Stimulated activated naive CD8-positive, alpha-beta T cell treated with anti-CD3 and anti-CD28 coated beads, Interleukin-15, amount 100 ng/mL, for 72 hours (primary cell): ENCODE measurements around the gene DMRT1.
"Not testable (repeated sequence)": the region's sequence is repeated elsewhere in the genome, so short reads cannot be mapped to it uniquely, and the experiment has no call there.

Experiments used
- ATAC-seq: fragments of 150-1000 bp; cut with Tn5 transposase; 2 replicates; pipeline ENCODE4 v1.10.0; 2021; ENCODE audit warnings: mild to moderate bottlenecking, moderate library complexity
- DNase-seq, 2 donors: peaks; one replicate each; pipeline ENCODE4 v3.0.0; 2021 to 2022
- H3K27ac Mint-ChIP-seq, 2 donors: one replicate each; pipeline ENCODE4 v1.8.0; 2022; ENCODE audit warnings: mild to moderate bottlenecking in 2 of 2, mixed read lengths in 2 of 2, moderate library complexity in 2 of 2
- H3K27me3 Mint-ChIP-seq: one replicate; pipeline ENCODE4 v1.8.0; 2022; ENCODE audit warnings: mixed read lengths
- H3K4me1 Mint-ChIP-seq: one replicate; pipeline ENCODE4 v1.8.0; 2022; ENCODE audit warnings: mild to moderate bottlenecking, mixed read lengths
- H3K4me3 Mint-ChIP-seq, 2 donors: one replicate each; pipeline ENCODE4 v1.8.0; 2022; ENCODE audit warnings: mild to moderate bottlenecking in 2 of 2, mixed read lengths in 2 of 2, moderate library complexity in 1 of 2
- H3K9me3 Mint-ChIP-seq, 2 donors: one replicate each; pipeline ENCODE4 v1.8.0; 2022; ENCODE audit warnings: mixed read lengths in 2 of 2

DMRT1 gene

DNA sequence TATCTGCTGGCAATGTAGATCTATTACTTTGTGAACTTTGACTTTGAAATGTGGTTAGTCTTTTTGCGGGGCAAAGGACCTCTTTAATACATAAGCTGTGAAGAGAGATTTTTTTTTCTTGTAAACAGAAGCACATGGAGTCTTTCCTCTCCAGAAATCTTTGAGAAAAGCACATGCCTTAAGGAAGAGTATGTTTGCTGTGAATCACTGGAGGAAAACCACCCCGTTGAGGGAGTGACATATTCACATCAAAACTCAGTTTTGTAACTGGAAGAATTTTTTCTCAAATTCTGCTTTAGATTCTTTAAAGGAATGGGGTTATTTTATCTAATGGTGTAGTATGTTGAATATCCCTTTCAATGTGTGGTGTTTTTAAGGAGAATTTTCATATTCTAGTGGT is 138.5 kb downstream of the DMRT1 start:
- Mint-ChIP-seq H3K27me3 (peaks cover 95% of the 10 kb centered on the region), H3K27ac (no peak overlapping the region), H3K4me3 (no peak overlapping the region), H3K4me1 (peaks cover 28% of the 10 kb centered on the region), H3K9me3 (no peaks in the 10 kb centered on the region)
- ATAC-seq: no peak
- no peak for DNase-seq

DNA sequence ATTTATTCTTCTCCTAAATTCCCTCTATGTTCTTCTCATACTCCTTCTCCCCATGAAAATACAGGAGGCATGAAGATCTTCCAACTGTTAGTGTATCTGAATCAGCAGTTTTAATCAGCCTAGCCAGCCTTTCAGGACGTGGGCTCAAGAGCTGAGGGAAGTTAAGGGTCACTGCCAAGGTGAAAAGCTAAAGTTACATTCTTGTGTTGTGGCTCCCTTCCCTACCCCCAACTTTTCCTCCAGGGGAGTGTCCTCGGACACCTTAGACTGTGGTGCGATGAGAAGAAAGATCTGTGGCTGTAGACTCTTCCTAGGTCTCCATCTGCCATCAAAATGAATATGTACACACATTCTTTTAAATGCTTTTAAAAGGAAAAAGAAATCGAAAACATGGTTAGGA is 139.1 kb downstream of the DMRT1 start:
- Mint-ChIP-seq H3K27ac (no peak overlapping the region), H3K4me3 (no peak overlapping the region), H3K27me3 (peaks cover 90% of the 10 kb centered on the region), H3K4me1 (peaks cover 22% of the 10 kb centered on the region), H3K9me3 (no peaks in the 10 kb centered on the region)
- ATAC-seq (no peak), DNase-seq (no peak)

DNA sequence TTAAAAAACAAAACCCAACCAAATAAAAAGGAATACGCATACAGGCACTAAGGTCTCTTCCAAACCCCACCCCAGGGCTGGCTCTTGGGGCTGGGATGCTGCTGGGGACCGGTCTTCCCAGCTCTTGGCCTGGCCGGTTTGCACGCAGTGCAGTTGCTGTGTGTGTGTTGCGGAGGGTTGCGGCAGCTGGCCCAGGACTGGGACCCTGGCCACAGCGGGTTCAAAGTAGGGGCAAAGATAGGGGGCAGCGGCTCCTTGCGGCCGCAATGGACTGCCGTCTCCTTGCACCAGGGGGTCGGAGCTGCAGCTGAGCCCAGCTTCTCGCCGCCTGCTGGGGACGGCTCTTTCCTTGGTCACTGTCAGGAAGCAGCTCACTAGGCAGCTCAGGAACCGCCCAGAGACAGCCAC is 140.0 kb downstream of the DMRT1 start:
- H3K27ac Mint-ChIP-seq: no peak overlapping the region
- DNase-seq (no peak), ATAC-seq (no peak)
- H3K27me3 Mint-ChIP-seq: peaks cover 90% of the 10 kb centered on the region
- H3K4me3 Mint-ChIP-seq: no peak overlapping the region
- no peaks in the 10 kb centered on the region for H3K9me3 Mint-ChIP-seq
- peaks cover 15% of the 10 kb centered on the region for H3K4me1 Mint-ChIP-seq

- Mint-ChIP-seq H3K4me3 (no peak overlapping the region), H3K27me3 (peaks cover 90% of the 10 kb centered on the region), H3K4me1 (peaks cover 11% of the 10 kb centered on the region), H3K9me3 (no peaks in the 10 kb centered on the region), H3K27ac (no peak overlapping the region)
- ATAC-seq (peak; percentile 46), DNase-seq (no peak)
Observed at GRCh38 chr9:982394-983230, 141.1 kb downstream of the DMRT1 start.

GRCh38 chr9:994005-994404 is 152.5 kb downstream of the DMRT1 start:
- H3K9me3 Mint-ChIP-seq: no peaks in the 10 kb centered on the region
- H3K4me1 Mint-ChIP-seq: peaks cover 7% of the 10 kb centered on the region
- peak; percentile 39 for ATAC-seq
- H3K4me3 Mint-ChIP-seq: no peak overlapping the region
- peaks cover 47% of the 10 kb centered on the region for H3K27me3 Mint-ChIP-seq
- H3K27ac Mint-ChIP-seq: no peak overlapping the region
- DNase-seq: no peak

- no peaks in the 10 kb centered on the region for H3K9me3 Mint-ChIP-seq
- H3K27ac Mint-ChIP-seq: no peak overlapping the region
- peaks cover 40% of the 10 kb centered on the region for H3K27me3 Mint-ChIP-seq
- no peak overlapping the region for H3K4me3 Mint-ChIP-seq
- H3K4me1 Mint-ChIP-seq: peaks cover 7% of the 10 kb centered on the region
- DNase-seq (no peak), ATAC-seq (no peak)
Observed at GRCh38 chr9:995192-995591, 153.7 kb downstream of the DMRT1 start.

DNA sequence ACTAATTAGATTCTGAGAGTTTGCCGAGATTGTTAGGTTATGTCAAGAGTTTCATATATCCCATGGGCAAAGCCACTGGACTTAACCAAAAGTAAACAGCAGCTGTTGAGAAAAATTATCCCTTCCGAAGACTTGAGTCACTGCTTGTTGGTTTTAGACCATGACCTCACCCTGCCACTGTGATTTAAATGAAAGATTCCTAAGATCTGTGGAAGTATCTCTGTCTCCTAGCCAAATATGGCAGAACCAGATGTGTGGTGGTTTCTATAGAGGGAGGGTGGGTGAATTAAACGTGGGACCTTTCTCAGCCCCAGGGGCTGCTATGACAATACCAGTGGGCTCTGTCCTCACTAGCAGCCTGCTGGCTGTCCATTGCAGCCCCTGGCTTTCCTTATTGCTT is 154.3 kb downstream of the DMRT1 start:
- Mint-ChIP-seq H3K4me1 (peaks cover 7% of the 10 kb centered on the region), H3K27ac (no peak overlapping the region), H3K9me3 (no peaks in the 10 kb centered on the region), H3K27me3 (peaks cover 38% of the 10 kb centered on the region), H3K4me3 (no peak overlapping the region)
- ATAC-seq (peak; percentile 25), DNase-seq (no peak)

- not testable (repeated sequence) for H3K4me3 Mint-ChIP-seq, H3K27ac Mint-ChIP-seq, H3K4me1 Mint-ChIP-seq, H3K9me3 Mint-ChIP-seq, ATAC-seq
- peak in 1 of 2 donors; percentile 26 for DNase-seq
- peaks cover 17% of the 10 kb centered on the region for H3K27me3 Mint-ChIP-seq
Observed at GRCh38 chr9:998299-999110, 157.0 kb downstream of the DMRT1 start.

GRCh38 chr9:1001838-1002237 is 160.3 kb downstream of the DMRT1 start:
- no peak overlapping the region for H3K27ac Mint-ChIP-seq
- H3K27me3 Mint-ChIP-seq: peaks cover 29% of the 10 kb centered on the region
- no peak overlapping the region for H3K4me3 Mint-ChIP-seq
- peaks cover 7% of the 10 kb centered on the region for H3K4me1 Mint-ChIP-seq
- no peak for DNase-seq
- no peak for ATAC-seq
- H3K9me3 Mint-ChIP-seq: no peaks in the 10 kb centered on the region

DNA sequence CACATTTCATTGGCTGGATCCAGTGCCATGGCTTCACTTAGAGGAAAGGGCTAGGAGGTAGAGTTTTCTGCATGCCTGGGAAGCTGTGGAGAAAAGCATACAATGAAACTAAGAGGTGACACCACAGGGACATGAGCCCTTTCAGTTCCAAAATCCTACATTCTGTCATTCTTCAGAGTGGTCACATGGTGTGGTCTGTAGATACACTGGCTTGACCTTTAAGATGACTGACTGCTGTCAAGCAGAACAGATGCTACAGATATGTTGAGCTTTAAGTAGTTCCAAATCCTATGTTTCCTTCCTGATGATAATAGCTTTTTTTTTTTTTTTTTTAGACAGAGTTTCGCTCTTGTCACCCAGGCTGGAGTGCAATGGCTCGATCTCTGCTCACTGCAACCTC is 161.2 kb downstream of the DMRT1 start:
- DNase-seq: no peak
- Mint-ChIP-seq H3K4me1 (peaks cover 7% of the 10 kb centered on the region), H3K27ac (no peak overlapping the region), H3K9me3 (no peaks in the 10 kb centered on the region), H3K27me3 (peaks cover 36% of the 10 kb centered on the region), H3K4me3 (no peak overlapping the region)
- no peak for ATAC-seq

DNA sequence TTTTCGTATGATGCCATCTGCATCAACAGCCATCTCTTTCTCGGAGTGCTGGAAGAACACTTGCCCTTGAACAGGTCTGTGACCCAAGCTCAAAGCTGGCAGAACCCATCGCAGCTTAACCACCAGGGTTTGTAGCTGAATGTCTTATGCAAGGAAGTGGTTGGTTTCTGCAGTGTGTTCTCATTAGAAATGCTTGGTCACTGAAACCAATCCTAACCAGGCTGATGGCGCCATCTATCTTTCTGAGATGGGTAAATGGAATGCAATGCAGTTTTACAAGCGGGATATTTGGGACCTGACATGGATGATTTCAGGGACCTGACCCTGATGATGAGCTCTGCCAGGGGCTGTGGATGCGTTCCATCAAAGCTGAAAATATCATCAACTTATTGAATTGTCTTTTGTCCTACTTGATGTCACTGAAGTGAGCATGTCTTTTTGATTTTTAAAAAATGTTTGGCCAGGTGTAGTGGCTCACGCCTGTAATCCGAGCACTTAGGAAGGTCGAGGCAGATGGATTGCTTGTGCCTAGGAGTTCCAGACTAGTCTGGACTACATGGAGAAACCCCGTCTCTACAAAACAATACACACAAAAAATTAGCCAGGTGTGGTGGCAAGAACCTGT is 163.7 kb downstream of the DMRT1 start:
- H3K4me3 Mint-ChIP-seq: no peak overlapping the region
- peaks cover 7% of the 10 kb centered on the region for H3K4me1 Mint-ChIP-seq
- peaks cover 57% of the 10 kb centered on the region for H3K27me3 Mint-ChIP-seq
- no peak overlapping the region for H3K27ac Mint-ChIP-seq
- peak; percentile 78 for ATAC-seq
- DNase-seq: peak; percentile 19 to 33
- H3K9me3 Mint-ChIP-seq: no peaks in the 10 kb centered on the region

- Mint-ChIP-seq H3K4me1 (peaks cover 7% of the 10 kb centered on the region), H3K4me3 (no peak overlapping the region), H3K9me3 (no peaks in the 10 kb centered on the region), H3K27me3 (peaks cover 56% of the 10 kb centered on the region), H3K27ac (no peak overlapping the region)
- DNase-seq: no peak
- no peak for ATAC-seq
Observed at GRCh38 chr9:1007312-1007711, 165.8 kb downstream of the DMRT1 start.

DNA sequence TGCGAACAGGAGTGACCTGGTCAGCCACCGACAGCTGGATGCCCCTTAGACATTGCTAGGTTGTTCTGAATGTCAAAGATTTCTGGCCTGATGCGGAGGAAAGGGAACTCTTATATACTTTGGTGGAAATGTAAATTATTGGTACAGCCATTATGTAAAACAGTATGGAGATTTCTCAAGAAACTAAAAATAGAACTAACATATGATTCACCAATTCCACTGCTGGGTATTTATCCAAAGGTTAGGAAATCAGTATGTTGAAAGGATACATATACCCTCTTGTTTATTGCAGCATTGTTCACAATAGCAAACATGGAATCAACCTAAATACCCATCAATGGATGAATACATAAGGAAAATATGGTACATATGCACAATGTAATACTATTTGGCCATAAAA is 166.7 kb downstream of the DMRT1 start:
- ATAC-seq (no peak), DNase-seq (no peak)
- H3K27ac Mint-ChIP-seq: no peak overlapping the region
- no peaks in the 10 kb centered on the region for H3K9me3 Mint-ChIP-seq
- H3K4me1 Mint-ChIP-seq: peaks cover 7% of the 10 kb centered on the region
- no peak overlapping the region for H3K4me3 Mint-ChIP-seq
- H3K27me3 Mint-ChIP-seq: peaks cover 56% of the 10 kb centered on the region

GRCh38 chr9:1009101-1009707 is 167.7 kb downstream of the DMRT1 start:
- Mint-ChIP-seq H3K27me3 (peaks cover 56% of the 10 kb centered on the region), H3K4me3 (no peak overlapping the region), H3K27ac (no peak overlapping the region), H3K4me1 (peaks cover 7% of the 10 kb centered on the region), H3K9me3 (no peaks in the 10 kb centered on the region)
- DNase-seq (peak; percentile 79 to 81), ATAC-seq (peak; percentile 94)

DNA sequence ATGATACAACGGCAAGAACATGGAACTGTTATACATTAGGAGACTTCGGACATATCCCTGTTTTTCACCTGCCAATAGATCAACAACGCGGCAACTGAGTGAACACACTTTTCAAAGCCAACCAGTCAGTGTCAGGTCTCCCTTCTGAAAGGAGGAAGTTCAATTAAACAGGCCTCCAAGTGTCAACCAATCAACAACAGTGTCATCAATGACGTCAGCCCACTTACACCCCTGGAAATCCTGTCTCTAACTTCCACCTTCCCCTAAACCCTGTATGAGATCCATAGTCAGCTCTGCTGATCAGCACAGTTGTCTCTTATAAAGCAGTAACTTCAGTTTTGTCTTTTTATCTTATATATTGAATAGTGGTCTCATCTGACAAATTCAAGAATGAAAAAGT is 171.5 kb downstream of the DMRT1 start:
- ATAC-seq (no peak), DNase-seq (no peak)
- H3K27ac Mint-ChIP-seq: no peak overlapping the region
- peaks cover 41% of the 10 kb centered on the region for H3K27me3 Mint-ChIP-seq
- H3K9me3 Mint-ChIP-seq: no peaks in the 10 kb centered on the region
- no peak overlapping the region for H3K4me3 Mint-ChIP-seq
- peaks cover 2% of the 10 kb centered on the region for H3K4me1 Mint-ChIP-seq
